ENCODE results near the gene PPP1R13L. TPM values are rescaled to one million over a fixed set of nuclear protein-coding genes. Genes with fewer than 3 reads are reported as not detected.
A peak's percentile ranks its signal among the peaks of the same experiment; 100 is the strongest.

PPP1R13L gene
- total and polyA plus RNA-seq, 2 donors (not counting 1 experiment from before 2014, with no cell fraction given): 7.4 to 9.2 TPM

DNA sequence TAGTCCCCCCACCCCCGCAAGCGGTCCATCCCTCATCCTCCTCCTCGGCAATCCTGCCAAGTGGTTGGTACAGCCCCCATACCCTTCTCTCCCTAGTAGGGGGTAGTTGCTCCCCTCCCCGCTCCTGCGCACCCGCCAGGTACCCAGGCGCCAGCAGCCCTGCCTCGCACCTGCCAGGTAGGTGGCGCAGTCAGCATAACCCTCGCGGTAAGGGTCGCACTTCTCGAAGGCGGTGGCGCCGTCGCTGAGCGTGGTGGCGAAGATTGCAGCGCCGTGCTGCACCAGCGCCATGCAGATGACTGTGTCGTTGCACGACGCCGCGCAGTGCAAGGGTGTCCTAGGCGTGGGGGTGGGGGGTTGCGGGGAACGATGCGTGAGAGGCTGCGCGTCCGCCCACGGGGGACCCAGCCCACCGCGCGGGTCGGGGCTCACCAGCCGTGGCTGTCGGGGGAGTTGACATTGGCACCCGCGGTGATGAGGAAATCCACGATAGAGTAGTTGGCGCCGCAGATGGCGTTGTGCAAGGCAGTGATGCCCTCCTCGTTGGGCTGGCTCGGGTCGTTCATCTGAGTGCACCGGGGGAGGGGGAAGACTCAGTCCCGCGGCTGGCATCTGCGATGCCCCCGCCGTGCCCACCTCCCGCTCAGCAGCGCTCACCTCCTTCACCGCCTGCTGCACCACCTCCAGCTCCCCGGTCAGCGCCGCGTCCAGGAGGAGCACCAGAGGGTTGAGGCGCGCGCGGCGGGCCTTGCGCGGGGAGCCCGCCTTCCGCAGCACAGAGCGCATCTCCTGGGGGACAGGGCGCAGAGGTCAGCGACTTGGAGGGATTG, 19.3 kb downstream of the PPP1R13L start:
- Histone ChIP-seq H3K27ac (ENCODE audit: low read length in 2 of 2) (no peak overlapping the region), H3K4me2 (replicated peaks; ENCODE audit: low read depth, low read length, poor library complexity, severe bottlenecking) (peak overlapping the region; percentile 30), H3K36me3 (replicated peaks in 1 of 2; ENCODE audit: control extremely low read depth in 1 of 2, control insufficient read depth in 1 of 2, extremely low read depth in 1 of 2, insufficient read depth in 2 of 2, low read length in 1 of 2) (no peaks in the 10 kb centered on the region), H2AFZ (ENCODE audit: insufficient read depth, low read depth, low read length, poor library complexity, severe bottlenecking) (no peak overlapping the region), H3K9me3 (ENCODE audit: control extremely low read depth in 1 of 3, control insufficient read depth in 2 of 3, insufficient read depth in 1 of 3, low read length in 2 of 3) (peaks cover 0 to 7% (median 0%) of the 10 kb centered on the region in 3 donors), H3K4me1 (ENCODE audit: control insufficient read depth in 2 of 2, insufficient read depth in 2 of 2, low read length in 2 of 2) (peaks cover 9 to 13% of the 10 kb centered on the region in 2 donors), H3K4me3 (ENCODE audit: control extremely low read depth in 1 of 5, extremely low read depth in 1 of 5, insufficient read depth in 1 of 5, low read depth in 2 of 5, low read length in 4 of 5) (no peak overlapping the region), H3K9ac (ENCODE audit: low read length) (no peak overlapping the region), H4K20me1 (ENCODE audit: control insufficient read depth, insufficient read depth, low read length, poor library complexity, severe bottlenecking) (no peaks in the 10 kb centered on the region), H3K79me2 (ENCODE audit: control insufficient read depth, insufficient read depth, low read length) (no peaks in the 10 kb centered on the region), H3K27me3 (replicated peaks in 1 of 4; ENCODE audit: control extremely low read depth in 1 of 4, control insufficient read depth in 3 of 4, insufficient read depth in 4 of 4, low read length in 3 of 4) (peaks cover 0 to 21% (median 15%) of the 10 kb centered on the region in 4 experiments)
- Mint-ChIP-seq H3K9me3 (ENCODE audit: insufficient read depth) (no peaks in the 10 kb centered on the region), H3K27me3 (peaks cover 22% of the 10 kb centered on the region), H3K27ac (no peak overlapping the region), H3K4me3 (no peak overlapping the region), H3K4me1 (no peaks in the 10 kb centered on the region)
- POLR2A ChIA-PET: no interaction called here
- DNase-seq (no peak), ATAC-seq (ENCODE audit: low read depth) (no peak)
- CTCF ChIA-PET: no interaction called here
- WGBS (ENCODE audit: insufficient coverage): 16% methylated on average over 70 of the region's 75 CpGs
- intact Hi-C loops (cut with micrococcal nuclease): no loop called here
- no peak for TF ChIP-seq EZH2 (IDR thresholded peaks at IDR 0.05; ENCODE audit: borderline replicate concordance, insufficient read depth, low read depth, low read length, poor library complexity, severe bottlenecking)
- TF ChIP-seq, protein P1, sequence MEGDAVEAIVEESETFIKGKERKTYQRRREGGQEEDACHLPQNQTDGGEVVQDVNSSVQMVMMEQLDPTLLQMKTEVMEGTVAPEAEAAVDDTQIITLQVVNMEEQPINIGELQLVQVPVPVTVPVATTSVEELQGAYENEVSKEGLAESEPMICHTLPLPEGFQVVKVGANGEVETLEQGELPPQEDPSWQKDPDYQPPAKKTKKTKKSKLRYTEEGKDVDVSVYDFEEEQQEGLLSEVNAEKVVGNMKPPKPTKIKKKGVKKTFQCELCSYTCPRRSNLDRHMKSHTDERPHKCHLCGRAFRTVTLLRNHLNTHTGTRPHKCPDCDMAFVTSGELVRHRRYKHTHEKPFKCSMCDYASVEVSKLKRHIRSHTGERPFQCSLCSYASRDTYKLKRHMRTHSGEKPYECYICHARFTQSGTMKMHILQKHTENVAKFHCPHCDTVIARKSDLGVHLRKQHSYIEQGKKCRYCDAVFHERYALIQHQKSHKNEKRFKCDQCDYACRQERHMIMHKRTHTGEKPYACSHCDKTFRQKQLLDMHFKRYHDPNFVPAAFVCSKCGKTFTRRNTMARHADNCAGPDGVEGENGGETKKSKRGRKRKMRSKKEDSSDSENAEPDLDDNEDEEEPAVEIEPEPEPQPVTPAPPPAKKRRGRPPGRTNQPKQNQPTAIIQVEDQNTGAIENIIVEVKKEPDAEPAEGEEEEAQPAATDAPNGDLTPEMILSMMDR (IDR thresholded peaks at IDR 0.05): no peak

DNA sequence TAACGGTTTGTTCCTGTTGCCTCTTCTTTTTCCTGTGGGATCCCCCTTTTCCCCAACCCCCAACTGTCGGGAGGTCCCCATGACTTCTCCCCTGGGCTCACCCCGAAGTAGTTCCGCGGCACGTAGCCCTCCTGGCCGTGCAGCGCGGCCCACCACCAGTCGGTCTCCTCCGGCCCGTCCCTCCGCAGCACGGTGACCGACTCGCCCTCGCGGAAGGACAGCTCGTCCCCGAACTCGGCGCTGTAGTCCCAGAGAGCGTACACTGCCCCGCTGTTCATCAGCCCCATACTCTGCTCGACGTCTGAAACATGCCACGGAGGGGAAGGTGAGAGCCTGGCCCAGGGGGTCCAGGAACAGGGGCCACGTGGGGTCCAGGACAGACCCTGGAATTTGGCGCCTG, 22.4 kb downstream of the PPP1R13L start:
- peaks cover 9 to 13% of the 10 kb centered on the region in 2 donors for H3K4me1 ChIP-seq (ENCODE audit: control insufficient read depth in 2 of 2, insufficient read depth in 2 of 2, low read length in 2 of 2)
- ChIA-PET CTCF (no interaction called here), POLR2A (no interaction called here)
- peaks cover 0 to 21% (median 15%) of the 10 kb centered on the region in 4 experiments for H3K27me3 ChIP-seq (replicated peaks in 1 of 4; ENCODE audit: control extremely low read depth in 1 of 4, control insufficient read depth in 3 of 4, insufficient read depth in 4 of 4, low read length in 3 of 4)
- H3K4me1 Mint-ChIP-seq: no peaks in the 10 kb centered on the region
- H3K4me2 ChIP-seq (replicated peaks; ENCODE audit: low read depth, low read length, poor library complexity, severe bottlenecking): no peak overlapping the region
- H3K27ac Mint-ChIP-seq: no peak overlapping the region
- peaks cover 17% of the 10 kb centered on the region for H3K27me3 Mint-ChIP-seq
- no peaks in the 10 kb centered on the region for H3K9me3 Mint-ChIP-seq (ENCODE audit: insufficient read depth)
- DNase-seq: no peak
- no peak overlapping the region for H3K4me3 ChIP-seq (ENCODE audit: control extremely low read depth in 1 of 5, extremely low read depth in 1 of 5, insufficient read depth in 1 of 5, low read depth in 2 of 5, low read length in 4 of 5)
- H3K9me3 ChIP-seq (ENCODE audit: control extremely low read depth in 1 of 3, control insufficient read depth in 2 of 3, insufficient read depth in 1 of 3, low read length in 2 of 3): peaks cover 0 to 7% (median 0%) of the 10 kb centered on the region in 3 donors
- H4K20me1 ChIP-seq (ENCODE audit: control insufficient read depth, insufficient read depth, low read length, poor library complexity, severe bottlenecking): no peaks in the 10 kb centered on the region
- H3K79me2 ChIP-seq (ENCODE audit: control insufficient read depth, insufficient read depth, low read length): no peaks in the 10 kb centered on the region
- no peak overlapping the region for H3K9ac ChIP-seq (ENCODE audit: low read length)
- no peak overlapping the region for H3K4me3 Mint-ChIP-seq
- 86% methylated on average over 29 of the region's 29 CpGs for WGBS (ENCODE audit: insufficient coverage)
- H2AFZ ChIP-seq (ENCODE audit: insufficient read depth, low read depth, low read length, poor library complexity, severe bottlenecking): no peak overlapping the region
- no peaks in the 10 kb centered on the region for H3K36me3 ChIP-seq (replicated peaks in 1 of 2; ENCODE audit: control extremely low read depth in 1 of 2, control insufficient read depth in 1 of 2, extremely low read depth in 1 of 2, insufficient read depth in 2 of 2, low read length in 1 of 2)
- no peak overlapping the region for H3K27ac ChIP-seq (ENCODE audit: low read length in 2 of 2)
- no peak for TF ChIP-seq EZH2 (IDR thresholded peaks at IDR 0.05; ENCODE audit: borderline replicate concordance, insufficient read depth, low read depth, low read length, poor library complexity, severe bottlenecking)
- TF ChIP-seq, protein P1 (IDR thresholded peaks at IDR 0.05): no peak
- intact Hi-C loops (cut with micrococcal nuclease): no loop called here
- no peak for ATAC-seq (ENCODE audit: low read depth)

Measured in B cell (primary cell).